GM21717 (cell line): ENCODE measurements around the gene ECM2.

Experiments used
- ATAC-seq: cut with Tn5 transposase; IDR thresholded peaks from one replicate; pipeline ENCODE4 v1.9.1; 2021; ENCODE audit warnings: mild to moderate bottlenecking, moderate library complexity; ENCODE audit not compliant: unreplicated experiment

The ECM2 gene

DNA sequence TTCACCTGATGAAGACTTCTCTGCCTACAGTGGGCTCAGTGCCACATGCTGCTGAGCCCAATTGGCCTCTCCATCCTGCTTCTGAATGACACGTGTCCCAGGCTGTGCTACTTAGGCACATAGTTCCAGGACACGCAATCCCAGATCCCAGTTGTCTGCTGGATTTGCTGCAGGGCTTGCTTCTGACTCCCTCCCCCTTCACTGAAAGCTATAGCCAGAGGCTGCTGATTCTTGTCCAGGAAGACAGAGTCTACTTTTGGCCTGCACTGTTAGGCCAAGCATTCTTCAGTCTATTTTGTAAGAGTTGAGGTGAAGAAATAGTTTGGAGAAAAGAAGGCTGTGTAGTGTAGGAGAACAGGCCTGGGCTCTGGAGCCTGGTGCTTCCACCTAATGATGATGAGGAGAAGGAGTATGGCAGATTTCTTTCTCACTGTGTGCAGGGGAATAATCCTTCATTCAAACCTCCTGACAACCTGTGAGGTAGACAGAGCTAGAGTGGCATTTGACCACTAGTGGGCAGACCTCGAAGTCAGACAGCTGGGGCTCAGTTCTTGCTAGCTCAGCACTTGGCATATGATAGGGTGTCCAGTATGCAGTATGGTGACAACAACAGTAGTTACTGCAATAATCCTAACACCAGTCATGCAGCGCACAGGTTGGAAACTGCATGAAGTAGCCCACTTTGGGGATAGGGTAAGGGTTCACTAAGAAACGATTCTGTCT lies 34.0 kb downstream of the ECM2 start:
- no peak for ATAC-seq

DNA sequence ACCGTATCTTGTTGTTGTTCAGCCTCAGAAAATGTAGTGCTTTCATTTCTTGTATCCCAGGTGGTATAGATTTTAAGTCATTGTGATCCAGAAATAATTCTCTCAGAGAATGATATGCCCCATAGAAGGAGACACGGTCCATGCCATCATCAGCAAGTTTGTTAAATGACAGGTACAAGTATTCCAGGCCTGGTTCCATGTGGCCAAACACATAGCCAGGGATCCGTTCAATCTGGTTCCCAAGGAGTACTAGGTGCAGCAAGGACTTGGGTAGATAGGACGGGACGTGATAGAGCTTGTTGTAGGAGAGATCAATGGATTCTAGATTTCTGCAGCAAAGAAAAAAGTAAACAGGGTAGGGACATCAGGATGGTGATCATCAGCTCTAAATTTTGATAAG lies 35.1 kb downstream of the ECM2 start:
- no peak for ATAC-seq

DNA sequence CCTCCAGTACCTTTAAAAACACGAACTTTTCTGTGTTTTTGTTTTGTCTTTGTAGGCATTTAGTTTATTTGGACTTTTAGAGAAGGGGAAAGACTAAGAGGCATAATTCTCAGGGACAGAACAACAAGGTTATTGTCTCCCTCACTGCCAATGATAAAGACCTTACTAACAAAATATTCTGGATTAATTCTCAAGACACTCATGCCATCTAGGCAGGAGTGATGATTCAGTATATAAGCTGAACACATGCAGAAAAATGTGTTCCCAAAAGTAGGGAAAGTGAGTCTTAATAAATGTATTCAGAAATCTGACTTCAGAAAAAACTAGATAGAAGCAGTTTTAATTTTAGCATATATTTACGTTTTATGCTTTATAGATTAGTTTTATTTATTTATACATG lies 36.1 kb downstream of the ECM2 start:
- ATAC-seq, result no peak

DNA sequence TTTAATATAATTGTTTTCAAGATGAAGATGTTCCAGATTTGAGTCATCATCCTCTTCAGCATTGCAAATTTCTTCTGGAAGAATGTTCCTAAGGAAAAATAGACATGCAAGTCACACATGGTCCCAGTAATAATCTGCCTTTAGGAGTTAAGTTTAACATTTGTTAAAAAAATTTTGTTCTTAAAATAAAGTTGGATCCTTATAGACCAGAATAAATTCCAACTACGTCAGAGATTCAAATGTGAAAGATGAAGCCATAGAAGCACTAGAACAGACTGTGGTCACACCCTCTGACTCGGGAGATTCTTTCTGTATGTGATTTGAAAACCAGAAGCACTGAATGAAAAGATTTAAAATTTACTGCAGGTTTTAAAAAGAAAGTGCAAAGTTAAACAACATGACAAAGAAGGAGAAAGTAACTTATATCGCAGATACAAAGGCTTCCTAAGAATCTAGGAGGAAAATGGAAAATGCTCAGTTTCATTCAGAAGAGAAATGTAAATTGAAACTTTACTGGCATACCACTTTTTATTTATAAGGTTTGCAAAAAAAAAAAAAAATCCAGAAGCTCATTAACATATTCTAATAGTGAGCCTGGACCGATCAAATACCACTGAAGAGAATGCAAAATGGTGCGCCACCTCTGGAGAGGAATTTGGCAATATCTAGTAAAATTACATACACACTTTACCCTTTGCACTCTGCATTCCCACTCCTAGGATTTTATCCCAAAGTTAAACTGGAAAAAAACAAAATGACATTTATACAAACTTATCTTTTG lies 39.2 kb downstream of the ECM2 start:
- ATAC-seq, result no peak

DNA sequence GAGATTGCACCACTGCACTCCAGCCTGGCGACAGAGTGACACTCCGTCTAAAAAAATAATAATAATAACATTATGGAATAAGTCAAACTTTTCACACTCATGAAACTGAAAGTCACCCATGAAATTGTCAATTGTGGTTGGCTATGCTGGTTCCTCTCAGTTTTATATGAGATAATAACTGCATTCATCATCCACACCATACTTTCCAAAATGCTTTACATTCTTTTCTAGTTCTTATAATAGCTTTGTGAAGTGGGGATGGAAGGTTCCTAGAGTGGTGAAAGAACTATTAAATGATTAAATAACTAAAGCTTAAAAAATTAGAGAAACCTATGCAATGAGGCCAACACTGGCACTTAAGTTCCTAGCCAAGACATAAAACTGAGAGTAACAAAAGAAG lies 40.9 kb downstream of the ECM2 start:
- ATAC-seq, result no peak

DNA sequence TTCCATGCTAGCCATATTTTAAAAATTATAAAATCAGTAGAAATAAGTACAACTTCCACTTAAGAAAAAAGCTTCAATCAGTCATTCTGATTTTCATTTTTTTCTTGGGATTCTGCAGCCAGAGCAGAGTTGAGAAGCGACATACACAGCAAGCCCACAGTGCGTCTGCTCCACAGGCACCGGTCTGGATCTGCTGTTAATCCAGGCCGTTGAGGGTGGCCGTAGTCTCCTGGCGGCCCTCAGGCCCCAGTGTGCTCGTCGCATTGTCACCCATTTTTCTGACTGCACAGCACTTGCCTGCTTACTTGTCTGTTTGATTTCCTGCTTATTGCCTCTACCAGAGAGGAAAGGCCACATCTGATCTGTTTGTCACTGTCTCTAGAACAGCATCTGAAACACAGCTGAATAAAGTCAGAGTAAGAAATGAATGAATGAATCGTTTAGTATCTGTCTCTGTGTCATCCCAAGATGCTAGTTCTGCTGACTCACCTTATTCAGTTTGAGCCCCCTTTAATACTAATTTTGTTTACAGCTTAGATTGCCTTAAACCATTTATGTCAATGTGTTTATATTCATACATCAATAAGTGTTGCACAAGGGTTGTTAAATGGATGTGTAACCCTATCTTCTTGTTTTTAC lies 41.9 kb downstream of the ECM2 start:
- ATAC-seq, result no peak

DNA sequence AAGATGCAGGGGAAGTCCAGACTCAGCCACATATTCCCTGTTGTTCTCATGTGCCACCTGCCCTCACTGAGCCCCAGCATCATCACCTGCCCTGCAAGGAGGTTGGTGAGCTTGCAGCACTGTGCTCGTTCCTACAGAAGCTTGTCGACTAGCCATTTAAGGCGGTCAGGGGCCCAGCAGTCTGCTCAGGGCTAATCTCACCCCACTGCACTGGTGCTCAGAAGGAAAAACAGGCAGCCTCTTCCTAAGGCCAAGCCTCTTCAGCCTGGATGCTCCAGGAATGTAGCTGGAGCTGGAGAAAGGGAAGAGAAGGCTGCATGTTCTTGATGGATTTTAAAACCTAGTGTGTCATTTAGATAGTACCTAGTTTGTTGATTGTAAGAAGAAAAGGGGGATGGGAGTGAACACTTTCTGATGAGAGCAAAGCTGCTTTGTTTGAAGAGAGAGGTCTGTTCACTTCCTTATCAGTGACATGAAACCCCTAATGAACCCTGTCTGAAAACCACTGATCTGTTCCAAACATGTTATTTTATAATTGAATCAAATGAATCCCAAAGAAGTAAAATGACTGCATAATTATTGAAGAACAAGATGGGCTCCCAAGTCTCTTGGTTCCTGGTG lies 42.9 kb downstream of the ECM2 start:
- no peak for ATAC-seq

DNA sequence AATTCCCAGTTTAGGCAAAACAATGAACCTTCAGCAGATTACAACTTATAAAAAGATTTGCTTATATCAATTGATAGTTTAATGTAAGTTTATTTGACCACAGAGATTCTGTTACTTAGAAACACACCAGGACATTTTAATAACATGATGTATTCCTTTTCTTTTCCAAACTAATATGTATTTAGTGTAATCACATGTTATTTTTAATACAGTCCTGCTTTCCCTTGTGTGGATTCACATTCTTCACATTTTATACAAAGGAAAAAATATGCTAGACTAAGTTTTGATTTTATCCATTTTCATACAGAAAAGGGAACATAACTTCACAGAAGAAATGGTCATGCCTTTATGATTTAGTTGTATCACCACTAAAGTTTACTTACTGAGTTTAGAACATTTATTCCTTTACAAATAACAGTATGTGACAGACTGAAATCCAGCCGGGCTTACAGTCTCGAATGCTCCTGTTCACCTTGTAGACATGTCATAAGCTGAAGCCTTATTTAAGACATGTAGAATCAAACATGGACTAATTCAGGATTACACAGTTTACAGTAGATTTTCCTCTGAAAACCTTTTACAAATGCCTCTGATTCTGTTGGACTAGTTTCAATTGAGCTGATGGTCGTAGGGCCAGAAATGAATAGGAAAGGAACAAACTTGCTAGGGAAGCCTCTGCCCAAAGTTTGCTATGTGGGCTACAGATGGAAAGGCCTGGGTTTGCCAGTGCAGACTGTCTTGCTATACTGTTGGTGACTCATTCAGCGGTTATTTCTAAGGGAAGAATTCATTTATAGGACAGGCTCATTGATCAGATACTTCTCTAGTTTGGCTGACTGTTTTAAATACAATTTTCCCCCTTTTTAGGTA lies 46.9 kb downstream of the ECM2 start:
- no peak for ATAC-seq

DNA sequence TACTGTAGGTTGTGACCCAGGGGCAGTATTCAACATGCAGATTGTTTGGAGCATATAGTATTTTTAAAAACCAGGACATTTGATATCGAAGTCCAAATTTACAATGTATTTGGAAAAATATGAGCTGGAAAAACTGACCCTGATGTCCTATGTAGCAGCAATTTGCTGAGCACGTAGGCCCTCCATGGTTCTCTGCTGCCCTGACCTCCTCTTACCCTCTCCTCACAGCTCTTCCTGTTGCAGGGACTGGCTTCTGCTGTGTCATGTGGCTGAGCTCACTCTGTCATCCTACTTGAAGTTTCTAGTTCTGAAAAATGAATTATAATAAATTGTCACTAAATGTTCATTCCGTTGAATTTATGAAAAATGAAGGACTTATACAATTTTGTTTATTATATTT lies 49.4 kb downstream of the ECM2 start:
- no peak for ATAC-seq

DNA sequence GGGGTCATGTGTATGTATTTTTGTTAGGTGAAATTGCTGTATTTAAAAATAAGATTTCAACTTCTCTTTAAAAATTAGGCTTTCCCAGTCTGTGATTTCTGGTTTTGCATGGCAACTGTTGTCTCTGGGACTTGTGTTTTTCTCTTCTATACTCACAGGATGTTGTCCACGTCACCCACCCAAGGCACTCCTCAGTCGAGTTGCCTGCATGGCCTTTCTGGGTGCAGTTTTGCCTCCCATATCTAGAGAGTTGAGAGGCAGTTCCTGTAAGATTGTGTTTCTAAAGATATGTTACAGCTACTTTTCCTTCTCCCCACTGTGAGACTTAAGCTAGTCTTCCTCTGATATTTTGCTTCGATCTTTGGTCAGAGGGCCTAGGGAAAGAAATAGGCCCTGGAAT lies 51.2 kb downstream of the ECM2 start:
- no peak for ATAC-seq

DNA sequence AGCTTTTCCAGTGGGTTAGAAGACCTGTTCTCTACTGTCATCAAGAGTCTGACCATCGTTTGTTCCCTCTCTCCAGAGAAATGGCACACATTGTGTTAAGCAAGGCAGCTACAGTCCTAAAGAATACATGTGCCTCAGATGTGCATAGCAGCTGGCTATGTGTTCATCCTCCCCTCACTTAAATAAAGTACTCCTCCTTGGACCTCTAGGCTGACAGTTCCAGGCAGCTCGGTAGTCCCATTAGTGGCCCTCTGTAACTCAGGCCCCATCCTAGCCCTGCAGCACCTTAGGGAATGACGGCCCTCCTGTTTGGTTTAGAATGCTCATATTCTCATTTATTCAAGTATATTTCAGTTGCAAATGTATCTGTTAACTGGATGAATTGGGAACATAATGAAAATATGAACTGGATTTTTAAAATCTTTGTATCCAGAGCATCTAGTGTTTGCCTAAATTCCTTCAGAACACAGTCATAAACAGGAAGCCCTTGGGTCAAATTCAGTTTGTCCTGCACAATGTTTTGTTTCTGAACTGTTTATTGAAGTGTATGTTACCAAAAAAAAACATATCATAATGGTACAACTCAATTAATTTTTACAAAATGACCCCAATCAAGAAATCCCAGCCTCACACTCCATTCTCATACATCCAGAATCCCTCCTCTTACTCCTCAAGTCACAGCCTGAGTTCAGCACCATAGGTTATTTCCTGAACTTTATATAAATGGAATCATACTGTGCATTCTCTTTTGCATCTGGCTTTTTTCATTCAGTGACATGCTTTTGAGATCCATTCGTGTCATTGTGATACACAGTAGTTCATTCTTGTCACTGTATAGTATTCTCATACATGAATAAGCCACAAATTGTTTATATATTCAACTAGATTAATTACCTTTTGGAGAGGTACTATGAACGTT lies 51.9 kb downstream of the ECM2 start:
- ATAC-seq, result no peak

DNA sequence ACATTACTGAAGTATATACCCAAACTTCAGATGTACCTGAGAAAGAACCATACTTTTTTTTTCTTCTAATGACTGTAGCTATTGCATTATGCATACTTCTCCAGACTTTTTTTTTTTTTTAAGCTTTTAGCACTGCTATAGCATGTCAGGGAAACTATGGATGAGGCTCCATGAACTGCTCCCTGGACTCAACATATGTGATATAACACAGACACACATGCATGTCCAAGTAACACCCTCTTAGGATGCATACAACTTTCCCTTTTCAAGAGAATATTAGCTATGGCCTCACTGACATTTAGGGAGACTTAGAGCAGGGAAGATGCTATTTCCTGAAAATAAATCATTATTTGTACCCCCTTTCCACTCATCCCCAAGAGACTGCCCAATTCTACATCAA lies 53.0 kb downstream of the ECM2 start:
- ATAC-seq, result no peak

DNA sequence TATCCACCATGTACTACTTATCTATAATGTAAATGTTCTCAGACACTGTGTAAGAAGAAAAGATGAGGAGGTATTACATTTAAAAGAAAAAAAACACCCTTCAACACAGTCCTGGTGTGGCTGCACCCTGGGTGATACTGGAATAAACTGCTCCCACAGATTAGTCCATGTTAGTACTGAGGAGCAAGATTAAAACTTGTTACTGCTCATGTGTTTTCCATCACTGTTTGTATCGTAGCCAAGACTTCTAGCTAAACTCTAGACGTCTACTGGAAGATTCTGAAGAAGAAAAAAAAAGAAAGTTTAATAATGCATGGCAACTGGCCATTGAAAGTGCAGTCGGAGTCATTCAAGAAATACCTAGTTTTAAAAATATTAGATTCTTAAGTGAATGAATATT lies 53.5 kb downstream of the ECM2 start, which contains the start of gene ASPN:
Gene ASPN (minus strand): TSS at position 178 of the 400 bp plus-strand sequence.
- ATAC-seq, result no peak

DNA sequence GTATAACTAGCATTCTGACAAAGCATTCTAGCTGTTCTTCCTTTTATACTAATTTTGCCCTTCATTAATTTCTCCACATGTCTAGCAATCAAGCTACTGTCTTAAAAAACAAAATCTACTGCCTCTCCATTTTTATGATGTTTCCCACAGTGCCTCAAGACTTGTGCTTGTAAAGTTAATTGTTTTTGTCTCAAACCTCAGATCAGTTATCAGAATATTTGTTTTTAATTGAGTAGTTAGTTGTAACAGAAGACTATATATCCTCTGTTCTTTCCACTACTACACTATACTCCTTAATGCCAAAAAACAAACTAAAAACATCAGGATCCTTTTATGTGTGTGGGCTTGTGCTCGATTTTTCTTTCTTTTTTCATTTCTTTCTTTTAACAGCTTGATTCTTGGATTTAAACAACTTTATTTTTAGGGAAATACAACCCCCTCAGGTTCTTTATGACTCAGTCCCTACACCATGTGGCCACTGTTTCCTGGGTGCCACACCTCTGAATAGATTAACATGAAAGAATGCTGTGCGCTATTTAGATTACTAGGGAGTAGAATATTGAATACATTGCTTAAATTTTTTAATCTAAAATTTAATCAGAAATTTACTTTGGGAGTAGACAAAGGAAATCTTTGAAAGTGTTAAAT lies 54.7 kb downstream of the ECM2 start:
- no peak for ATAC-seq

DNA sequence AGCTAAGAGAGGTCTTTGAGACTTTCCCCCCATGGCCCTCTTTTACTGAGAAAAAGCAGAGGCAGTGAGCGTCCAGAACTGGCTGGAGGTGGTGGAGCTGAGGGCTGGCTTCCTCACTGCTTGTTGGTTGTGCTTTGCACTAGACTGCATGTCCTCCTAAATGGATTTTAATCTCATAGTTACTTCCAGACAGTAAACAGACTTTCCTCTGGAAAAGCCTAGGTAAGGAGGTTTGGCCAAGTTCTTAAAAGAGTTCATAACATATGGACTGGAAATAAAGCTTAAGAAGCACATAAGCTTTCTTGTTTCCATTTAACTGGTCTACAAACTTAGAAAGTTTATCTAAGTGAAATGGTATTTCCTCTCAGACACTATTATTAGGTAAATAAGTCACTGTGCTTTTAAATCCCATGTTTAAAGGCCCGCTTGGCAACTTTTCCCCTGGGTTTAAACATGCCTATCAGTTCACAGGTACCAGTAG lies 55.5 kb downstream of the ECM2 start:
- no peak for ATAC-seq

DNA sequence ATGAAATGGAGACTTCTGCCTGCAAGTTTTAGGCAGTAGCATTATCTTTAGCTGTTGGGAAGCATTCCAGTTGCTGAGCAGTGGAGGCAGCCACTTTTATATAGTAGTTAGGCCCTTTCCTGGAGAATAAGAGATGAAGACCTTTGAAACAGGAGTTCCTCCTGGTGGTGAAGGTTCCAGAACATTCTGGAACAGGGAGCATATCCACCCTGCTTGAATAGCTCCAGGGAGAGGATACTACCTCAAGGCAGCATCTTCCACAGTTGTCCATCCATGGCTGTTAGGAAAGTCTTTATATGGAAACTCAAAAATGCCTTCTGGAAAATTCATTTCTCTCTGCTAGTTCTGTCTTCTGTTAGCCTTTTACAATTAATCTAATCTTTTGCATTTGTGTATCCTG lies 56.4 kb downstream of the ECM2 start:
- ATAC-seq, result no peak

DNA sequence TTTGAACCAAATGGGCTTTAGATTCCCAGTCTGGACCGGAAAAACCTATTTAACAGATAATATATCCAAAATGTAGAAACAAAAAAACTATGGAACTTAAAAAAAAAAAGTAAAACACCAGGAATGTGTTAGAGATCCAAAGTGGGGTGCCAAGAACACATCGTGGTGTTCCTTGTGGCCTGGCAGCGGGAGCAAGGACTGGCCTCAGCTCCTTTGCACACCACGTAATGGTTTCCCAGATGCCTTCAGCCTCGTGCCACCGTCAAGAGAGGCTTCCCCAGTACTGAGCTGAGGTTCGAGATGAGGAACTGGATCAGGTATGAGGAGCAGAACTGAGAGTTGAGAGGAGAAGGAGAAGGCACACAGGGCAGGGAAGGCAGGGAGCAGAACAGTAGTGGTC lies 57.0 kb downstream of the ECM2 start:
- ATAC-seq, result no peak

DNA sequence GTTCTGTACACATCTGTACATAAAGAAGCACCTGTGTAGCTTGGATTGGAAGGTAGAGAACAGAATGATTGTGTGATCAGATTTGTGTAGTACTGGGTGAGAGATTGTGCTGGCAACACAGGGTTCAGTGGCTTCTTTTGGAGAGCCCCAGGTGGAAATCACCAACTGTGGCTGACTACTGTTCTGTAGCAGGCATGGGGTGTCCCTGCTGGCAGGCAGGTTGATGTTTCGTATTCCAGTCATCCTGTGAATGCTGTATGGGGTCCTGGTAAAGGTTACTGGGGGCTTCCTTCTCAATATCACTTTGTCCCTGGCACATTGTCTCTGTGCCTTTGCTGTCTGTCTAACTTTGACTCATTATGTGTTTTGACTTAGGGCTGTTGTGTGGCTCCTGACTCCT lies 58.8 kb downstream of the ECM2 start:
- ATAC-seq, result no peak

DNA sequence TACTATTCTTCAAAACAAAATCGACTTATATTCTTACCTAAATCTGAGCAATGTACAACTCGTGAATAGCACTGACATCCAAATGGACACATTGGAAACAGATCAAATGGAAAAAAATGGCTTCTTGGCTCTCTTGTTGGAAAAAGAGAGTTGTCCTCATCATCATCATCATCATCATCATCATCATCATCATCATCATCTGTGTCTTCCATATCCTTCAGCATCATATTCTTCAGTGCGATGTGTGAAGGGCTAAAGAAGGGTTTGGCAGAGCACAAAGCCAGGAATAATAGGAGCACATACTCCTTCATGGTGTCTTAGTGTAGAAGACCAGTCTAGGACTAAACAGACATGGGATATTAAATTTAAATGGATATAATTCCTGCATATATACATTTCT lies 61.2 kb downstream of the ECM2 start:
- no peak for ATAC-seq
